ENCODE data around the gene CCDC195. TPM values are rescaled to one million over a fixed set of nuclear protein-coding genes. Genes with fewer than 3 reads are reported as not detected.

Gene CCDC195
- total and polyA plus RNA-seq, 2 experiments from 2014 or later, result not detected

DNA sequence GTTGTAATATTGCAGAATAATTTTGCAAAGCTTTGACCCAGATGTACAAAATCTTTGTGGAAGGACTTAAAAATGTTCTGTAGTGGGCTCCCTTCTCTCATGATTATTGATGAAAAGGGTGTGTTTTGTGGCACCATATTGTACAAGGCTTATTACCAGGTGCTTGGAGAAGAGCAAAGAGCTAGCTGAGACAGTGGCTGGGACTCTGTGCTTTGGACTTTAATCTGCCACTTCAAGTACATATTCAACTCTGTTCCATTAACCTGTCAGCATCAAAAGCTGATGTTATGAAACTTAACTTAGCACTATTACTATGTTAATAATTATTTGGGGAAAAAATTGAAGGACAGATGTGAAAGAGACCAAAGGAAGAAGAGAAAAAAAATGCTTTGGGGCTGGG is 31.0 kb downstream of the CCDC195 start (continued):
- TF ChIP-seq, protein P1, sequence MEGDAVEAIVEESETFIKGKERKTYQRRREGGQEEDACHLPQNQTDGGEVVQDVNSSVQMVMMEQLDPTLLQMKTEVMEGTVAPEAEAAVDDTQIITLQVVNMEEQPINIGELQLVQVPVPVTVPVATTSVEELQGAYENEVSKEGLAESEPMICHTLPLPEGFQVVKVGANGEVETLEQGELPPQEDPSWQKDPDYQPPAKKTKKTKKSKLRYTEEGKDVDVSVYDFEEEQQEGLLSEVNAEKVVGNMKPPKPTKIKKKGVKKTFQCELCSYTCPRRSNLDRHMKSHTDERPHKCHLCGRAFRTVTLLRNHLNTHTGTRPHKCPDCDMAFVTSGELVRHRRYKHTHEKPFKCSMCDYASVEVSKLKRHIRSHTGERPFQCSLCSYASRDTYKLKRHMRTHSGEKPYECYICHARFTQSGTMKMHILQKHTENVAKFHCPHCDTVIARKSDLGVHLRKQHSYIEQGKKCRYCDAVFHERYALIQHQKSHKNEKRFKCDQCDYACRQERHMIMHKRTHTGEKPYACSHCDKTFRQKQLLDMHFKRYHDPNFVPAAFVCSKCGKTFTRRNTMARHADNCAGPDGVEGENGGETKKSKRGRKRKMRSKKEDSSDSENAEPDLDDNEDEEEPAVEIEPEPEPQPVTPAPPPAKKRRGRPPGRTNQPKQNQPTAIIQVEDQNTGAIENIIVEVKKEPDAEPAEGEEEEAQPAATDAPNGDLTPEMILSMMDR (conservative IDR thresholded peaks at IDR 0.05; ENCODE audit: low read depth in 2 of 2), result no peak
- no peak for TF ChIP-seq NANOG (IDR thresholded peaks at IDR 0.05; ENCODE audit: borderline replicate concordance)
- TF ChIP-seq JUNB (IDR thresholded peaks at IDR 0.05; ENCODE audit: unreplicated experiment), result no peak
- TF ChIP-seq, protein P2, sequence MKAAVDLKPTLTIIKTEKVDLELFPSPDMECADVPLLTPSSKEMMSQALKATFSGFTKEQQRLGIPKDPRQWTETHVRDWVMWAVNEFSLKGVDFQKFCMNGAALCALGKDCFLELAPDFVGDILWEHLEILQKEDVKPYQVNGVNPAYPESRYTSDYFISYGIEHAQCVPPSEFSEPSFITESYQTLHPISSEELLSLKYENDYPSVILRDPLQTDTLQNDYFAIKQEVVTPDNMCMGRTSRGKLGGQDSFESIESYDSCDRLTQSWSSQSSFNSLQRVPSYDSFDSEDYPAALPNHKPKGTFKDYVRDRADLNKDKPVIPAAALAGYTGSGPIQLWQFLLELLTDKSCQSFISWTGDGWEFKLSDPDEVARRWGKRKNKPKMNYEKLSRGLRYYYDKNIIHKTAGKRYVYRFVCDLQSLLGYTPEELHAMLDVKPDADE (IDR thresholded peaks at IDR 0.05), result no peak
- TF ChIP-seq, protein P3, sequence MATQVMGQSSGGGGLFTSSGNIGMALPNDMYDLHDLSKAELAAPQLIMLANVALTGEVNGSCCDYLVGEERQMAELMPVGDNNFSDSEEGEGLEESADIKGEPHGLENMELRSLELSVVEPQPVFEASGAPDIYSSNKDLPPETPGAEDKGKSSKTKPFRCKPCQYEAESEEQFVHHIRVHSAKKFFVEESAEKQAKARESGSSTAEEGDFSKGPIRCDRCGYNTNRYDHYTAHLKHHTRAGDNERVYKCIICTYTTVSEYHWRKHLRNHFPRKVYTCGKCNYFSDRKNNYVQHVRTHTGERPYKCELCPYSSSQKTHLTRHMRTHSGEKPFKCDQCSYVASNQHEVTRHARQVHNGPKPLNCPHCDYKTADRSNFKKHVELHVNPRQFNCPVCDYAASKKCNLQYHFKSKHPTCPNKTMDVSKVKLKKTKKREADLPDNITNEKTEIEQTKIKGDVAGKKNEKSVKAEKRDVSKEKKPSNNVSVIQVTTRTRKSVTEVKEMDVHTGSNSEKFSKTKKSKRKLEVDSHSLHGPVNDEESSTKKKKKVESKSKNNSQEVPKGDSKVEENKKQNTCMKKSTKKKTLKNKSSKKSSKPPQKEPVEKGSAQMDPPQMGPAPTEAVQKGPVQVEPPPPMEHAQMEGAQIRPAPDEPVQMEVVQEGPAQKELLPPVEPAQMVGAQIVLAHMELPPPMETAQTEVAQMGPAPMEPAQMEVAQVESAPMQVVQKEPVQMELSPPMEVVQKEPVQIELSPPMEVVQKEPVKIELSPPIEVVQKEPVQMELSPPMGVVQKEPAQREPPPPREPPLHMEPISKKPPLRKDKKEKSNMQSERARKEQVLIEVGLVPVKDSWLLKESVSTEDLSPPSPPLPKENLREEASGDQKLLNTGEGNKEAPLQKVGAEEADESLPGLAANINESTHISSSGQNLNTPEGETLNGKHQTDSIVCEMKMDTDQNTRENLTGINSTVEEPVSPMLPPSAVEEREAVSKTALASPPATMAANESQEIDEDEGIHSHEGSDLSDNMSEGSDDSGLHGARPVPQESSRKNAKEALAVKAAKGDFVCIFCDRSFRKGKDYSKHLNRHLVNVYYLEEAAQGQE (IDR thresholded peaks at IDR 0.05; ENCODE audit: unreplicated experiment), result no peak
- no peak for TF ChIP-seq CREB1 (CRISPR knock-in tag; IDR thresholded peaks at IDR 0.05; ENCODE audit: low read depth)

DNA sequence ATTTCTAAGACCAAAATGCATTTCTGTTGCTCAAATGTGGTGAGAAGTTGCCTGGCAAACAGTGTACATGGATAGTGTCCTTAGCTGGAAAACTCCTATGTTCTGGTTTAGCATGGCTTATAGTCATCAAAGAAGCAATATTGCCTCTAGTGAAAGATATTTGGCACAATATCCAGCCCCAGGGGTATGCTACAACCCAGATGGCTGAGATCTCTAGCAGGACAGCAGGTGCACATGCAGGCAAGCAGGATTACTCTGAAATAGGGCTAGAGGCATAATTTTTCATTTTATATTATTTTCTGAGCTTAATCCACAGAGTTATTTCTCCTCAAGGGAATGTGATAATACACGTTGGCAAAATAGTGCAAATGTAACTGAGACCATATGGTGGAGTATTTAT is 34.0 kb downstream of the CCDC195 start:
- Mint-ChIP-seq H3K27ac (no peak overlapping the region), H3K4me3 (no peak overlapping the region), H3K27me3 (ENCODE audit: insufficient read depth, low read depth, poor library complexity) (no peaks in the 10 kb centered on the region), H3K4me1 (no peaks in the 10 kb centered on the region), H3K36me3 (ENCODE audit: low read depth) (no peaks in the 10 kb centered on the region), H3K9me3 (no peaks in the 10 kb centered on the region)
- no peak overlapping the region for H3K27ac ChIP-seq (ENCODE audit: low read depth)
- no peak overlapping the region for H3K4me2 ChIP-seq
- H3K27me3 ChIP-seq (ENCODE audit: insufficient read depth), result no peaks in the 10 kb centered on the region
- no peak for ATAC-seq
- no peaks in the 10 kb centered on the region for H3K36me3 ChIP-seq (ENCODE audit: insufficient read depth)
- H3K79me2 ChIP-seq (replicated peaks; ENCODE audit: insufficient read depth), result no peaks in the 10 kb centered on the region
- H3K9me2 ChIP-seq (ENCODE audit: insufficient read depth), result no peaks in the 10 kb centered on the region
- H3K4me1 ChIP-seq (ENCODE audit: insufficient read depth), result no peaks in the 10 kb centered on the region
- DNase-seq (ENCODE audit: low spot score), result no peak
- no peak overlapping the region for H2AFZ ChIP-seq
- no peaks in the 10 kb centered on the region; the same call in 1 of the 2 replicates for H4K20me1 ChIP-seq (replicated peaks; ENCODE audit: insufficient read depth)
- H3F3A ChIP-seq (replicated peaks; ENCODE audit: low read depth), result no peaks in the 10 kb centered on the region
- H3K4me3 ChIP-seq, result no peak overlapping the region
- TF ChIP-seq ZNF114 (CRISPR knock-in tag; IDR thresholded peaks at IDR 0.05) (no peak), POLR2AphosphoS5 (IDR thresholded peaks at IDR 0.05; ENCODE audit: low read depth) (no peak), ZNF462 (CRISPR knock-in tag; IDR thresholded peaks at IDR 0.05) (no peak), STAT1 (IDR thresholded peaks at IDR 0.05; ENCODE audit: unreplicated experiment) (no peak)
- TF ChIP-seq, protein P2 (IDR thresholded peaks at IDR 0.05), result no peak
